ENCODE data around the gene MAPK8. TPM values are rescaled to one million over a fixed set of nuclear protein-coding genes. Genes with fewer than 3 reads are reported as not detected.
A peak's percentile ranks its signal among the peaks of the same experiment; 100 is the strongest.

MAPK8 gene
- total RNA-seq, 1 donor from 2014 or later, result 47.4 TPM

DNA sequence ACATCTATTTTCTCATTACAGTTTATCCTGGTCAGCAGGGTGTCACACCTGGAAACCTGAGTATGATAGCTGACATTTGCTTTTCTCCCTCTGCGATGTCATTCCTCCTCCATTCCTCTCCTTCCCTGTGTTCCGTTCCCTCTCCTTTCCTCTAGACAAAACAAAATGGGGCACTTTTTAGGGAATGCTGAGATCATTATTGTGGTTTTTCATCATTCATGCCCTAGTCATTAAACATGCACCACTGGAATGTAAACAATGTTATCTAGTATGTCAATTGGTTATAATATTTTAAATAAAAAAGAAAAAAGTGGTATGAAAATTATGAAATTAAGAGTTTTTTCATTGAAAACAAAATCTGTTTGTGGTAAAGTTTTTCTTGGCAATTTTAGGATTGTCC, 132.6 kb downstream of the MAPK8 start:
- Mint-ChIP-seq H3K27ac (ENCODE audit: unreplicated experiment) (peak overlapping the region; percentile 48), H3K4me1 (ENCODE audit: low read depth, unreplicated experiment) (peaks cover 17% of the 10 kb centered on the region), H3K36me3 (ENCODE audit: low read depth, unreplicated experiment) (peaks cover 5% of the 10 kb centered on the region), H3K27me3 (ENCODE audit: low read depth, unreplicated experiment) (no peaks in the 10 kb centered on the region), H3K4me3 (ENCODE audit: unreplicated experiment) (no peak overlapping the region), H3K9me3 (ENCODE audit: unreplicated experiment) (no peaks in the 10 kb centered on the region)
- Histone ChIP-seq H4K20me1 (ENCODE audit: insufficient read depth, low read length) (peaks cover 9% of the 10 kb centered on the region), H3K27me3 (ENCODE audit: insufficient read depth, low read length) (no peaks in the 10 kb centered on the region), H3K9me3 (ENCODE audit: insufficient read depth, low read depth, low read length) (no peaks in the 10 kb centered on the region), H3K36me3 (ENCODE audit: insufficient read depth, low read length) (no peaks in the 10 kb centered on the region), H3K9ac (ENCODE audit: low read length) (no peak overlapping the region), H3K4me1 (ENCODE audit: insufficient read depth, low read length) (peaks cover 11% of the 10 kb centered on the region), H2AFZ (ENCODE audit: low read depth, low read length) (no peak overlapping the region), H3K27ac (ENCODE audit: low read depth, low read length) (peak overlapping the region; percentile 52), H3K4me3 (ENCODE audit: insufficient read depth, low read depth, low read length) (no peak overlapping the region), H3K4me2 (ENCODE audit: low read length) (peak overlapping the region; percentile 47), H3K79me2 (ENCODE audit: insufficient read depth, low read length) (no peaks in the 10 kb centered on the region)
- DNase-seq (ENCODE audit: low read depth) (peak; percentile 81), FAIRE-seq (peak; percentile 86)
- TF ChIP-seq, protein P1, sequence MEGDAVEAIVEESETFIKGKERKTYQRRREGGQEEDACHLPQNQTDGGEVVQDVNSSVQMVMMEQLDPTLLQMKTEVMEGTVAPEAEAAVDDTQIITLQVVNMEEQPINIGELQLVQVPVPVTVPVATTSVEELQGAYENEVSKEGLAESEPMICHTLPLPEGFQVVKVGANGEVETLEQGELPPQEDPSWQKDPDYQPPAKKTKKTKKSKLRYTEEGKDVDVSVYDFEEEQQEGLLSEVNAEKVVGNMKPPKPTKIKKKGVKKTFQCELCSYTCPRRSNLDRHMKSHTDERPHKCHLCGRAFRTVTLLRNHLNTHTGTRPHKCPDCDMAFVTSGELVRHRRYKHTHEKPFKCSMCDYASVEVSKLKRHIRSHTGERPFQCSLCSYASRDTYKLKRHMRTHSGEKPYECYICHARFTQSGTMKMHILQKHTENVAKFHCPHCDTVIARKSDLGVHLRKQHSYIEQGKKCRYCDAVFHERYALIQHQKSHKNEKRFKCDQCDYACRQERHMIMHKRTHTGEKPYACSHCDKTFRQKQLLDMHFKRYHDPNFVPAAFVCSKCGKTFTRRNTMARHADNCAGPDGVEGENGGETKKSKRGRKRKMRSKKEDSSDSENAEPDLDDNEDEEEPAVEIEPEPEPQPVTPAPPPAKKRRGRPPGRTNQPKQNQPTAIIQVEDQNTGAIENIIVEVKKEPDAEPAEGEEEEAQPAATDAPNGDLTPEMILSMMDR (IDR thresholded peaks at IDR 0.05; ENCODE audit: insufficient read depth, low read depth, low read length), result no peak
- no peak for TF ChIP-seq EZH2 (IDR thresholded peaks at IDR 0.05; ENCODE audit: insufficient read depth, low read length)

DNA sequence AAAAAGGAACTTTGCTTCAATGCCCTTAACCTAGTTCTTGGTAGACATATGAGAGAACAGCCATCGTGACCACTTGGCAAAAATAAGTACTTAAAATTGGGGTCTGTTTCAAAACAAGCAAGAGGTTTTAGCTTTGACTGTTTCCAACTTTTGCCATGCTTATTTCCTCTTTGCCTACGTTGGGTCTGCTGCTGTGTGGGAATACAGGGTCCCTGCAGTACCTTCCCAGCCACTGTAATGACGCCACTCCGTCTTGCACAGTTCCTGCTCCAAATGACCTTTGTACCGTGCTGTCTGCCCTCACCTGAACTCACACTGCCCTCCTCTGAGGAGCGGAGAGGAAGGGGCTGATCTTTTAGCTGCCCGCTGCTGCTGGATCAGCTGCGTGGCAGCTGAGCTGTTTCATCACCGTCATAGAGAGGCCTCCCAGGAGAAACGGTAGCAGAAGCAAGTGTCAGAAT, 133.1 kb downstream of the MAPK8 start:
- Mint-ChIP-seq H3K9me3 (ENCODE audit: unreplicated experiment) (no peaks in the 10 kb centered on the region), H3K36me3 (ENCODE audit: low read depth, unreplicated experiment) (peaks cover 6% of the 10 kb centered on the region), H3K4me3 (ENCODE audit: unreplicated experiment) (no peak overlapping the region), H3K27ac (ENCODE audit: unreplicated experiment) (no peak overlapping the region), H3K4me1 (ENCODE audit: low read depth, unreplicated experiment) (peaks cover 17% of the 10 kb centered on the region), H3K27me3 (ENCODE audit: low read depth, unreplicated experiment) (no peaks in the 10 kb centered on the region)
- H3K79me2 ChIP-seq (ENCODE audit: insufficient read depth, low read length), result no peaks in the 10 kb centered on the region
- peaks cover 15% of the 10 kb centered on the region for H4K20me1 ChIP-seq (ENCODE audit: insufficient read depth, low read length)
- DNase-seq (ENCODE audit: low read depth) (peak; percentile 59), FAIRE-seq (no peak)
- H3K27me3 ChIP-seq (ENCODE audit: insufficient read depth, low read length), result no peaks in the 10 kb centered on the region
- H3K27ac ChIP-seq (ENCODE audit: low read depth, low read length), result peak overlapping the region; percentile 48
- no peak overlapping the region for H3K9ac ChIP-seq (ENCODE audit: low read length)
- TF ChIP-seq, protein P1 (IDR thresholded peaks at IDR 0.05; ENCODE audit: insufficient read depth, low read depth, low read length), result no peak
- no peak for TF ChIP-seq EZH2 (IDR thresholded peaks at IDR 0.05; ENCODE audit: insufficient read depth, low read length)
- H2AFZ ChIP-seq (ENCODE audit: low read depth, low read length), result no peak overlapping the region
- H3K36me3 ChIP-seq (ENCODE audit: insufficient read depth, low read length), result peaks cover 4% of the 10 kb centered on the region
- H3K4me3 ChIP-seq (ENCODE audit: insufficient read depth, low read depth, low read length), result no peak overlapping the region
- peaks cover 11% of the 10 kb centered on the region for H3K4me1 ChIP-seq (ENCODE audit: insufficient read depth, low read length)
- no peaks in the 10 kb centered on the region for H3K9me3 ChIP-seq (ENCODE audit: insufficient read depth, low read depth, low read length)
- peak overlapping the region; percentile 47 for H3K4me2 ChIP-seq (ENCODE audit: low read length)

DNA sequence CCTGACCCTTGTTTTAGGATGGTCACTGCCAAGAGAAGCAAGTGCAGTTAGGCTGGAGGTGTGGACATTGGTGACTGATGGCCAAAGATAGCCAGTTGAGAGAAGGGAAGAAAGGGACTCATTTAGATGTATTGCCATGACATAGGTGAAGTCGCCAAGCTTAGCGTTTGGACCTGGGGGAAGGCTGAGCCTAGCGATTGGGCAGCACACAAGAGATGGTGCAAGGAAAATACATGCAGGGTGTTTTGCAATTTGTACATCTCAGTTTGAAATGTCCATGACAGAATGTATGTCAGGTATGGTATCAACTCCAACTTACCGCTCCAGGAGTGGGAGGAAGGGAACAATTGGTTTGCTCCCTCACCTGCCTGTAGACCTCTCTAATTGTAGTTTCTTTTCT, 134.3 kb downstream of the MAPK8 start:
- Histone ChIP-seq H3K4me3 (ENCODE audit: insufficient read depth, low read depth, low read length) (no peak overlapping the region), H3K36me3 (ENCODE audit: insufficient read depth, low read length) (peaks cover 5% of the 10 kb centered on the region), H3K27ac (ENCODE audit: low read depth, low read length) (no peak overlapping the region), H3K79me2 (ENCODE audit: insufficient read depth, low read length) (no peaks in the 10 kb centered on the region), H3K4me1 (ENCODE audit: insufficient read depth, low read length) (peaks cover 11% of the 10 kb centered on the region), H2AFZ (ENCODE audit: low read depth, low read length) (no peak overlapping the region), H3K9me3 (ENCODE audit: insufficient read depth, low read depth, low read length) (no peaks in the 10 kb centered on the region), H3K27me3 (ENCODE audit: insufficient read depth, low read length) (no peaks in the 10 kb centered on the region), H3K4me2 (ENCODE audit: low read length) (no peak overlapping the region), H3K9ac (ENCODE audit: low read length) (no peak overlapping the region), H4K20me1 (ENCODE audit: insufficient read depth, low read length) (peaks cover 27% of the 10 kb centered on the region)
- Mint-ChIP-seq H3K27me3 (ENCODE audit: low read depth, unreplicated experiment) (no peaks in the 10 kb centered on the region), H3K4me3 (ENCODE audit: unreplicated experiment) (no peak overlapping the region), H3K4me1 (ENCODE audit: low read depth, unreplicated experiment) (peaks cover 17% of the 10 kb centered on the region), H3K36me3 (ENCODE audit: low read depth, unreplicated experiment) (peaks cover 6% of the 10 kb centered on the region), H3K27ac (ENCODE audit: unreplicated experiment) (no peak overlapping the region), H3K9me3 (ENCODE audit: unreplicated experiment) (no peaks in the 10 kb centered on the region)
- no peak for TF ChIP-seq EZH2 (IDR thresholded peaks at IDR 0.05; ENCODE audit: insufficient read depth, low read length)
- TF ChIP-seq, protein P1 (IDR thresholded peaks at IDR 0.05; ENCODE audit: insufficient read depth, low read depth, low read length), result no peak
- FAIRE-seq (no peak), DNase-seq (ENCODE audit: low read depth) (no peak)
